Mesenteric fat pad (tissue), 1 donor: ENCODE data around the gene ERG. TPM values are rescaled to one million over a fixed set of nuclear protein-coding genes. Genes with fewer than 3 reads are reported as not detected.

Source experiments
- DNase-seq: peaks from one replicate; pipeline ENCODE4 v3.0.0-alpha.2; 2020; ENCODE audit warnings: low spot score
- total RNA-seq: library from RNA; stranded (reverse); fragmentation: NEBNext Ultra II Directional; extraction: Animal tissue kit (Norgen Biotek cat#: 25700); gene quantifications from one replicate; pipeline ENCODE4 v1.2.1, GENCODE V29; 2021
- donor health status: DM: yes; HTN: yes; CAD: no.

Gene ERG
- total RNA-seq, 1 donor from 2014 or later: 37.4 TPM

- peak; percentile 22 for DNase-seq
These were observed 160.5 kb downstream of the ERG start for GRCh38 chr21:38337793-38338192.

GRCh38 chr21:38334866-38335265, 163.4 kb downstream of the ERG start:
- DNase-seq: peak; percentile 88

- peak; percentile 62 for DNase-seq
These were observed 164.7 kb downstream of the ERG start for GRCh38 chr21:38333301-38334272.

- DNase-seq: peak; percentile 2
These were observed 167.6 kb downstream of the ERG start for GRCh38 chr21:38330666-38331065.

Other genes with a start within 250 kb of the ERG start
- 7.6 TPM for gene KCNJ15, start 241.5 kb downstream of the ERG start, total RNA-seq